Karpas-422 (cell line): Measurements from ENCODE around the gene SPRY4. TPM values are rescaled to one million over a fixed set of nuclear protein-coding genes. Genes with fewer than 3 reads are reported as not detected.
"Not testable (repeated sequence)": the region's sequence is repeated elsewhere in the genome, so short reads cannot be mapped to it uniquely, and the experiment has no call there.

ENCODE experiments used
- DNase-seq: peaks from one replicate; pipeline ENCODE4 v3.0.0-alpha.2; 2015
- H2AFZ ChIP-seq: fragments of 200-600 bp; sonication (generic); 2 replicates; pipeline ENCODE4 v1.6.1; 2014; ENCODE audit warnings: antibody characterized with exemption, low read length, mixed read lengths
- H3K27ac ChIP-seq: fragments of 200-600 bp; sonication (generic); 2 replicates; pipeline ENCODE4 v1.5.1; 2014; ENCODE audit warnings: mild to moderate bottlenecking, low read length, moderate library complexity
- H3K27me3 ChIP-seq: fragments of 200-600 bp; sonication (generic); 2 replicates; pipeline ENCODE4 v1.6.1; 2014; ENCODE audit warnings: low read length, mixed read lengths
- H3K36me3 ChIP-seq: fragments of 200-600 bp; sonication (generic); 2 replicates; pipeline ENCODE4 v1.6.1; 2014; ENCODE audit warnings: low read length, mixed read lengths; ENCODE audit not compliant: insufficient read depth
- H3K4me1 ChIP-seq: fragments of 200-600 bp; sonication (generic); 2 replicates; pipeline ENCODE4 v1.6.1; 2014; ENCODE audit warnings: mild to moderate bottlenecking, low read length, mixed read lengths
- H3K4me2 ChIP-seq: fragments of 200-600 bp; sonication (generic); 2 replicates; pipeline ENCODE4 v1.6.1; 2014; ENCODE audit warnings: low read length, low read depth, mild to moderate bottlenecking; ENCODE audit not compliant: poor library complexity, severe bottlenecking
- H3K4me3 ChIP-seq: fragments of 200-600 bp; sonication (generic); 2 replicates; pipeline ENCODE4 v1.5.1; 2014; ENCODE audit warnings: mild to moderate bottlenecking, antibody characterized with exemption, low read length, mixed read lengths
- H3K79me2 ChIP-seq: fragments of 200-600 bp; sonication (generic); 2 replicates; pipeline ENCODE4 v1.6.1; 2014; ENCODE audit warnings: mild to moderate bottlenecking, low read length, mixed read lengths
- H3K9ac ChIP-seq: fragments of 200-600 bp; sonication (generic); 2 replicates; pipeline ENCODE4 v1.6.0; 2014; ENCODE audit warnings: low read length
- H3K9me2 ChIP-seq: fragments of 200-600 bp; sonication (generic), shearing (Covaris generic); replicated peaks from 2 replicates; pipeline ENCODE4 v1.6.0; 2014; ENCODE audit warnings: mild to moderate bottlenecking, low read length, moderate library complexity; ENCODE audit not compliant: insufficient read depth
- H3K9me3 ChIP-seq: fragments of 300-700, 200-600 bp; sonication (generic); 2 replicates; pipeline ENCODE4 v1.6.1; 2014; ENCODE audit warnings: low read length, mixed read lengths
- H4K20me1 ChIP-seq: fragments of 200-600 bp; sonication (generic); 2 replicates; pipeline ENCODE4 v1.6.1; 2014; ENCODE audit warnings: mild to moderate bottlenecking, antibody characterized with exemption, low read length, low read depth; ENCODE audit not compliant: insufficient read depth
- small RNA-seq: library from RNA; depleted of rRNA; stranded (forward); fragments of <200 nt; gene quantifications from one replicate; pipeline ENCODE3, GENCODE V24; 2014
- total RNA-seq: library from RNA; depleted of rRNA; stranded (reverse); fragments of >200 nt; shearing (Covaris generic); gene quantifications from 2 replicates; pipeline ENCODE4 v1.2.3, GENCODE V29; 2014; ENCODE audit warnings: low replicate concordance; rRNA removed

Gene SPRY4
- total RNA-seq, 1 experiment from 2014 or later: 0.26 TPM

DNA sequence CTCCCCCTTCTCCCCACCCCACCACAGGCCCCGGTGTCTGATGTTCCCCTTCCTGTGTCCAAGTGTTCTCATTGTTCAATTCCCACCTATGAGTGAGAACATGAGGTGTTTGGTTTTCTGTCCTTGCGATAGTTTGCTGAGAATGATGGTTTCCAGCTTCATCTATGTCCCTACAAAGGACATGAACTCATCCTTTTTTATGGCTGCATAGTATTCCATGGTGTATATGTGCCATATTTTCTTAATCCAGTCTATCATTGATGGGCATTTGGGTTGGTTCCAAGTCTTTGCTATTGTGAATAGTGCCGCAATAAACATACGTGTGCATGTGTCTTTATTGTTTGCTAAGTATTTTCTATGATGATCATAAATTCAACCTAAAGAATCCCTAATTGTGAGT is 60.7 kb downstream of the SPRY4 start:
- not testable (repeated sequence) for DNase-seq

GRCh38 chr5:142263346-142263745 is 61.5 kb downstream of the SPRY4 start:
- H3K4me3 ChIP-seq: no peak overlapping the region
- H3K9me3 ChIP-seq: no peaks in the 10 kb centered on the region
- DNase-seq: no peak
- no peaks in the 10 kb centered on the region for H4K20me1 ChIP-seq
- H3K4me2 ChIP-seq: no peak overlapping the region
- no peaks in the 10 kb centered on the region for H3K27me3 ChIP-seq
- no peak overlapping the region for H3K9ac ChIP-seq
- no peaks in the 10 kb centered on the region for H3K9me2 ChIP-seq
- H2AFZ ChIP-seq: no peak overlapping the region
- no peaks in the 10 kb centered on the region for H3K4me1 ChIP-seq
- H3K79me2 ChIP-seq: no peaks in the 10 kb centered on the region
- H3K27ac ChIP-seq: no peak overlapping the region
- H3K36me3 ChIP-seq: no peaks in the 10 kb centered on the region

More for the DNA sequence above, 60.7 kb downstream of the SPRY4 start:
- H3K27ac ChIP-seq, H3K9me2 ChIP-seq, H3K4me2 ChIP-seq, H3K36me3 ChIP-seq, H4K20me1 ChIP-seq, H3K4me3 ChIP-seq, H3K4me1 ChIP-seq, H2AFZ ChIP-seq, H3K79me2 ChIP-seq, H3K27me3 ChIP-seq, H3K9ac ChIP-seq, H3K9me3 ChIP-seq: not testable (repeated sequence)

DNA sequence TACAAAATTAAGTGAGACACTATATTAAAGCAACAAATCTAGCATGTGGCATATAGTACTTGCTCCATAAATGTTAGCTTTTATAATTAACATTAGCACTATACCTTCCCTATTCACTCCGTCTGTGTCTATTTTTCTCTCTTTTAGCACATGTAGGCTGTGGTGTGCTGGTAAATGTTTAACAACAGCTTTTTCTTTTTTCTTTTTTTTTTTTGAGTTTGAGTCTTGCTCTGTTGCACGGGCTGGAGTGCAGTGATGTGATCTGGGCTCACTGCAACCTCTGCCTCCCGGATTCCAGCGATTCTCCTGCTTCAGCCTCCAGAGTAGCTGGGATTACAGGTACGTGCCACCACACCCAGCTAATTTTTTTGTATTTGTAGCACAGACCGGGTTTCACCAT is 62.1 kb downstream of the SPRY4 start:
- Histone ChIP-seq H3K4me3 (no peak overlapping the region), H3K9me3 (no peaks in the 10 kb centered on the region), H3K9me2 (no peaks in the 10 kb centered on the region), H3K4me2 (no peak overlapping the region), H3K4me1 (no peaks in the 10 kb centered on the region), H4K20me1 (no peaks in the 10 kb centered on the region), H3K79me2 (no peaks in the 10 kb centered on the region), H3K36me3 (no peaks in the 10 kb centered on the region), H2AFZ (no peak overlapping the region), H3K9ac (no peak overlapping the region), H3K27ac (no peak overlapping the region), H3K27me3 (no peaks in the 10 kb centered on the region)
- no peak for DNase-seq

Small RNA genes lying within 50 kb of the gene (small RNA-seq; reads per million reads assigned to genes)
- gene RF02038 (not detected), gene RF02039 (not detected)

Other genes with a start within 250 kb of the SPRY4 start
- 40.5 and 41.3 TPM in 2 replicates for gene NDFIP1, start 216.2 kb downstream of the SPRY4 start, total RNA-seq